Measurements from ENCODE around the gene KDELR1.

KDELR1 gene

GRCh38 chr19:48355365-48355954, 35.9 kb downstream of the KDELR1 start:
- TF ChIP-seq, protein P1, sequence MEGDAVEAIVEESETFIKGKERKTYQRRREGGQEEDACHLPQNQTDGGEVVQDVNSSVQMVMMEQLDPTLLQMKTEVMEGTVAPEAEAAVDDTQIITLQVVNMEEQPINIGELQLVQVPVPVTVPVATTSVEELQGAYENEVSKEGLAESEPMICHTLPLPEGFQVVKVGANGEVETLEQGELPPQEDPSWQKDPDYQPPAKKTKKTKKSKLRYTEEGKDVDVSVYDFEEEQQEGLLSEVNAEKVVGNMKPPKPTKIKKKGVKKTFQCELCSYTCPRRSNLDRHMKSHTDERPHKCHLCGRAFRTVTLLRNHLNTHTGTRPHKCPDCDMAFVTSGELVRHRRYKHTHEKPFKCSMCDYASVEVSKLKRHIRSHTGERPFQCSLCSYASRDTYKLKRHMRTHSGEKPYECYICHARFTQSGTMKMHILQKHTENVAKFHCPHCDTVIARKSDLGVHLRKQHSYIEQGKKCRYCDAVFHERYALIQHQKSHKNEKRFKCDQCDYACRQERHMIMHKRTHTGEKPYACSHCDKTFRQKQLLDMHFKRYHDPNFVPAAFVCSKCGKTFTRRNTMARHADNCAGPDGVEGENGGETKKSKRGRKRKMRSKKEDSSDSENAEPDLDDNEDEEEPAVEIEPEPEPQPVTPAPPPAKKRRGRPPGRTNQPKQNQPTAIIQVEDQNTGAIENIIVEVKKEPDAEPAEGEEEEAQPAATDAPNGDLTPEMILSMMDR (IDR thresholded peaks at IDR 0.05; ENCODE audit: insufficient read depth, low read depth, low read length, missing control alignments): no peak
- DNase-seq (ENCODE audit: low read depth): no peak

DNA sequence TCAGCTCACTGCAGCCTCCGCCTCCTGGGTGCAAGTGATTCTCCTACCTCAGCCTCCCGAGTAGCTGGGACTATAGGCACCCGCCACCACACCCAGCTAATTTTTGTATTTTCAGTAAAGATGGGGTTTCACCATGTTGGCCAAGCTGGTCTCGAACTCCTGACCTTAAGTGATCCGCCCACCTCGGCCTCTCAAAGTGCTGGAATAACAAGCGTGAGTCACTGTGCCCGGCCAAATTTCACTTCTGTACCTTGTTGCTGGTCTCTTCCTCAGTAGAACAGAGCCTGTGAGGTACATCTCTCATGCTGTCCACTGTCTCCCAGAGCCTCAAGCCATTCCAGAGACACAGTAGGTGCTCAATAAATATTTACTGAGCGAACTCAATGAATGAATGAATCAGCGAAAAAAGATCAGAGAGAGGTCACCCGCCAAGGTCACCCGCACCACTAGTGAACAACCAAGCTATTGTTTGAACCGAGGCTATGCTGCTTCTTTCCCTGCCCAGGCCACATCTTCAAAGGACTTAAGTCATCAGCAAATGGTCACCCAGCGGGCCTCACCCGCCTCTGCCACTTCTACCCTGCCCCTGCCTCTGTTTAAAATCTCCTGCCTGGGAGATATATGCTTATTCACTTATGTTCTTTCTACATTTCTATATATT, 36.9 kb downstream of the KDELR1 start:
- no peak for DNase-seq (ENCODE audit: low read depth)
- no peak overlapping the region for H3K4me3 ChIP-seq (ENCODE audit: low read length)
- TF ChIP-seq, protein P1 (IDR thresholded peaks at IDR 0.05; ENCODE audit: insufficient read depth, low read depth, low read length, missing control alignments): no peak

More at GRCh38 chr19:48355365-48355954, 35.9 kb downstream of the KDELR1 start:
- H3K4me3 ChIP-seq (ENCODE audit: low read length): no peak overlapping the region

- TF ChIP-seq, protein P1 (IDR thresholded peaks at IDR 0.05; ENCODE audit: insufficient read depth, low read depth, low read length, missing control alignments): no peak
- no peak for DNase-seq (ENCODE audit: low read depth)
- H3K4me3 ChIP-seq (ENCODE audit: low read length): no peak overlapping the region
Measured at GRCh38 chr19:48353677-48354076, 37.7 kb downstream of the KDELR1 start.

GRCh38 chr19:48351341-48351752, 40.0 kb downstream of the KDELR1 start:
- TF ChIP-seq, protein P1 (IDR thresholded peaks at IDR 0.05; ENCODE audit: insufficient read depth, low read depth, low read length, missing control alignments): peak; percentile 75
- DNase-seq (ENCODE audit: low read depth): peak; percentile 62
- no peak overlapping the region for H3K4me3 ChIP-seq (ENCODE audit: low read length)

DNA sequence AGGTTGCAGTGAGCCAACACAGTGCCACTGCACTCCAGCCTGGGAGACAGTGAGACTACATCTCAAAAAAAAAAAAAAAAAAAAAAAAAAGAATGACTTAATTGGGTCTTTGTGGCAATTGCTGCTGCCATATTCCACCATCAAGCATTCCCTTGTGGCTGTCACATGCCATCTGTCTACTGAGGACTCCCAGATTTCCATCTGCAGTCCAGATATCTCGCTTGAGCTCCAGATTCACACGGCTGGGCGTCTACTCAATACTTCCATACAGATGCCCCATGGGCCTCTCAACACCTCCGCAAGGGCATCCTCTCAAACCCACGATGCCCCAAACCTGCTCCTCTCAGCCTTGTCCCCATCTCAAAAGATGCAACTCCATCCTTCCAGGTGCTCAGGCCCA, 40.5 kb downstream of the KDELR1 start:
- no peak overlapping the region for H3K4me3 ChIP-seq (ENCODE audit: low read length)
- no peak for DNase-seq (ENCODE audit: low read depth)
- TF ChIP-seq, protein P1 (IDR thresholded peaks at IDR 0.05; ENCODE audit: insufficient read depth, low read depth, low read length, missing control alignments): no peak

GRCh38 chr19:48348737-48349136, 42.6 kb downstream of the KDELR1 start:
- DNase-seq (ENCODE audit: low read depth): no peak
- no peak overlapping the region for H3K4me3 ChIP-seq (ENCODE audit: low read length)
- TF ChIP-seq, protein P1 (IDR thresholded peaks at IDR 0.05; ENCODE audit: insufficient read depth, low read depth, low read length, missing control alignments): no peak

DNA sequence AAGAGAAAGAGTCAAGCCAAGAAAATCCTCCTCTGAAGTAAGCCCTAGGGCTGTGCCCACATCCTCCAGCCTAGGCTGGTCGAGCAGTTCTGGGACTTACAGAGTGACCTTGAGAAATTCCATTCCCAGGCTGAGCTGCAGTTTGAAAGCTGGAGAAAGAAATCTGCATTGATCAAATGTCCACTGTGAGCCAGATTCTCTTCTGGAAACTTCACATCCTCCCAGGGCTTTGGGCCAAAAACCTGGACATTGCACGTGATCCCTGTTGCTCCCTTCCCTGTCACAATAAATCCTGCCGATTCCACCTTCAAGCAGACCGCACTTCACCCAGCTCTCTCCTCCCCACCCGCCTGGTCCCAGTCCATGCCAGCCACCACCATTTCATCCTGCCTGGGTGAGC, 43.3 kb downstream of the KDELR1 start:
- TF ChIP-seq, protein P1 (IDR thresholded peaks at IDR 0.05; ENCODE audit: insufficient read depth, low read depth, low read length, missing control alignments): no peak

More for the DNA sequence above, 43.3 kb downstream of the KDELR1 start:
- DNase-seq (ENCODE audit: low read depth): no peak
- no peak overlapping the region for H3K4me3 ChIP-seq (ENCODE audit: low read length)

Data from epithelial cell of esophagus (primary cell).